GM12878 (cell line): ENCODE results near the gene PNPLA5. TPM values are rescaled to one million over a fixed set of nuclear protein-coding genes. Genes with fewer than 3 reads are reported as not detected.

Experiments used
- ATAC-seq: fragments of 200-7000 bp; cut with Tn5 transposase; 3 replicates; pipeline ENCODE4 v1.9.1; 2020; ENCODE audit warnings: mild to moderate bottlenecking, moderate library complexity
- BruUV-seq: library from RNA; stranded (reverse); fragments of 400-500 nt; replicated peaks from 2 replicates; lab custom pipeline; 2021; lab: Mats Ljungman, UMichigan
- CTCF ChIA-PET: fragments of 300-600 bp; sonication (Branson Sonifier 250); formaldehyde crosslinking; extraction: SDS; loops from one replicate; lab custom pipeline; 2021; ENCODE audit warnings: inconsistent platforms; lab: Yijun Ruan, JAX
- POLR2A ChIA-PET: fragments of 350-600 bp; formaldehyde crosslinking; extraction: SDS; loops from one replicate; lab custom pipeline; 2021; ENCODE audit warnings: inconsistent platforms; lab: Charles Lee
- RAD21 ChIA-PET: fragments of 300-600 bp; sonication (Branson Sonifier 250); formaldehyde crosslinking; loops from one replicate; lab custom pipeline; 2023; ENCODE audit warnings: antibody characterized with exemption; ENCODE audit not compliant: unreplicated experiment; lab: Charles Lee
- SMC1A ChIA-PET: fragments of 300-600 bp; sonication (Branson Sonifier 250); formaldehyde crosslinking; loops from one replicate; lab custom pipeline; 2023; ENCODE audit not compliant: unreplicated experiment, uncharacterized antibody; lab: Charles Lee
- DNase-seq: peaks from one replicate; pipeline ENCODE4 v3.0.0-alpha.2; 2011; ENCODE audit warnings: low read depth, low spot score
- FAIRE-seq: peaks from 3 replicates; lab custom pipeline; 2011; peaks lifted over from hg19 to GRCh38; lab: Jason Lieb, UNC
- H2AFZ ChIP-seq: 2 replicates; pipeline ENCODE4 v1.6.0; 2011; ENCODE audit warnings: low read depth, low read length, control low read depth; ENCODE audit not compliant: control insufficient read depth
- H3K27ac ChIP-seq: 2 replicates; pipeline ENCODE4 v1.5.1; 2011; ENCODE audit warnings: control low read depth; ENCODE audit not compliant: control insufficient read depth, insufficient read depth
- H3K27me3 ChIP-seq, 2 experiments: replicated peaks in 1 of 2; 2 replicates each; pipeline versions ENCODE4 v1.6.0 to v1.6.1; 2011; ENCODE audit warnings: low read length in 1 of 2; ENCODE audit not compliant: control insufficient read depth in 2 of 2, insufficient read depth in 2 of 2
- H3K36me3 ChIP-seq, 2 experiments: 2 replicates each; pipeline ENCODE4 v1.5.1; 2011; ENCODE audit warnings: low read length in 1 of 2; ENCODE audit not compliant: control insufficient read depth in 2 of 2, insufficient read depth in 2 of 2
- H3K4me1 ChIP-seq: 2 replicates; pipeline ENCODE4 v1.6.1; 2011; ENCODE audit warnings: mild to moderate bottlenecking, low read length, moderate library complexity, mixed read lengths; ENCODE audit not compliant: control insufficient read depth, insufficient read depth
- H3K4me2 ChIP-seq: 2 replicates; pipeline ENCODE4 v1.6.0; 2011; ENCODE audit warnings: control low read depth; ENCODE audit not compliant: control insufficient read depth, insufficient read depth
- H3K4me3 ChIP-seq: fragments of 200-600 bp; sonication (generic); 2 replicates; pipeline ENCODE4 v1.5.1; 2016
- H3K79me2 ChIP-seq: 2 replicates; pipeline ENCODE4 v1.6.0; 2011; ENCODE audit warnings: low read length; ENCODE audit not compliant: control insufficient read depth, insufficient read depth
- H3K9ac ChIP-seq: 2 replicates; pipeline ENCODE4 v1.8.0; 2011; ENCODE audit warnings: low read length, control low read depth, mixed read lengths; ENCODE audit not compliant: control insufficient read depth, insufficient read depth
- H3K9me3 ChIP-seq: replicated peaks from 3 replicates; pipeline ENCODE4 v1.5.1; 2011; ENCODE audit warnings: mild to moderate bottlenecking, low read length; ENCODE audit not compliant: control insufficient read depth, insufficient read depth
- H4K20me1 ChIP-seq: 2 replicates; pipeline ENCODE4 v1.6.0; 2011; ENCODE audit not compliant: control insufficient read depth, insufficient read depth
- CBX5 ChIP-seq: sonication (generic); IDR thresholded peaks from 2 replicates; pipeline ENCODE4 v1.6.1; 2016; ENCODE audit warnings: low read depth, moderate library complexity, mild to moderate bottlenecking, inconsistent platforms
- EZH2 ChIP-seq: IDR thresholded peaks from 2 replicates; pipeline ENCODE4 v1.6.1; 2012; ENCODE audit warnings: low read depth, mild to moderate bottlenecking, control low read depth, inconsistent platforms, low read length, borderline replicate concordance; ENCODE audit not compliant: control insufficient read depth
- JUND ChIP-seq: IDR thresholded peaks from 2 replicates; pipeline ENCODE4 v1.6.1; 2012; ENCODE audit warnings: low read depth, mild to moderate bottlenecking, low read length, improper control_type of control experiment, moderate library complexity
- LARP7 ChIP-seq: fragments of 450-650 bp; IDR thresholded peaks from 2 replicates; pipeline ENCODE4 v1.6.1; 2017; ENCODE audit warnings: mild to moderate bottlenecking
- MEF2A ChIP-seq: IDR thresholded peaks from 2 replicates; pipeline ENCODE4 v1.6.1; 2011; ENCODE audit warnings: low read depth, mild to moderate bottlenecking, low read length, moderate library complexity; ENCODE audit not compliant: insufficient read depth
- MYB ChIP-seq: fragments of 150-350 bp; IDR thresholded peaks from 2 replicates; pipeline ENCODE4 v1.6.1; 2014; ENCODE audit warnings: mild to moderate bottlenecking, low read depth, low read length, borderline replicate concordance
- NFYA ChIP-seq: IDR thresholded peaks from 2 replicates; pipeline ENCODE4 v1.6.1; 2011; ENCODE audit warnings: low read depth, mild to moderate bottlenecking, low read length, improper control_type of control experiment, borderline replicate concordance
- NR2C2 ChIP-seq: IDR thresholded peaks from 2 replicates; pipeline ENCODE4 v1.6.1; 2011; ENCODE audit warnings: borderline replicate concordance, low read depth; ENCODE audit not compliant: control insufficient read depth, insufficient read length
- POLR2AphosphoS5 ChIP-seq: IDR thresholded peaks from 2 replicates; pipeline ENCODE4 v1.6.1; 2011; ENCODE audit warnings: mild to moderate bottlenecking, low read length, inconsistent platforms
- RCOR1 ChIP-seq: conservative IDR thresholded peaks from 2 replicates; pipeline ENCODE4 v1.6.1; 2012; ENCODE audit warnings: low read depth, low read length, improper control_type of control experiment
- RELA ChIP-seq: fragments of 450-650 bp; IDR thresholded peaks from 2 replicates; pipeline ENCODE4 v1.8.0; 2014; ENCODE audit warnings: borderline replicate concordance; ENCODE audit not compliant: partially characterized antibody
- SREBF2 ChIP-seq: IDR thresholded peaks from 2 replicates; pipeline ENCODE4 v1.6.1; 2012; ENCODE audit warnings: mild to moderate bottlenecking, low read length
- SRF ChIP-seq, 2 experiments: IDR thresholded peaks; 2 replicates each; pipeline ENCODE4 v1.6.1; 2011; ENCODE audit warnings: low read depth in 2 of 2, low read length in 2 of 2, mild to moderate bottlenecking in 1 of 2, moderate library complexity in 1 of 2
- TCF3 ChIP-seq: IDR thresholded peaks from 2 replicates; pipeline ENCODE4 v1.6.1; 2012; ENCODE audit warnings: low read depth, mild to moderate bottlenecking, low read length, borderline replicate concordance; ENCODE audit not compliant: insufficient read depth
- WGBS: methylation state at CpG from one replicate; pipeline ENCODE4 v1.1.6; 2016; ENCODE audit warnings: low lambda C conversion rate; ENCODE audit not compliant: insufficient replicate concordance, insufficient coverage; ENCODE audit errors: missing lambda C conversion rate; 5-methylcytosine and 5-hydroxymethylcytosine counted together
- in situ Hi-C: fragments of 300-500 bp; cut with MboI; formaldehyde crosslinking; loops from 9 replicates; pipeline ENCODE4 v1.14.3; 2018; ENCODE audit warnings: mixed read lengths
- intact Hi-C: fragments of 100-400 bp; cut with micrococcal nuclease; formaldehyde crosslinking; loops from one replicate; pipeline ENCODE4 v1.14.2; 2022; ENCODE audit not compliant: unreplicated experiment
- polyA plus RNA-seq, 11 experiments: library from polyadenylated mRNA; depleted of rRNA in 4 of 11; unstranded in 6 of 11; stranded (reverse) in 5 of 11; fragments of >200 nt; fragmentation: Nextera tagmentation in 4 of 11; fragmentation: Illumina TruSeq in 1 of 11; extraction: Ambion mirVana in 4 of 11; extraction: Trizol in 1 of 11; gene quantifications; 1 replicate in 1 of 11; 2 replicates in 10 of 11; pipeline versions ENCODE4 v1.2.1 to v1.2.3, GENCODE V29; 2011 to 2016; ENCODE audit warnings: inconsistent platforms in 2 of 11, missing spikeins in 2 of 11, low read depth in 1 of 11
- total RNA-seq, 4 experiments: library from RNA; depleted of rRNA in 3 of 4; stranded (reverse); fragments of >200 nt in 3 of 4; fragmentation: Illumina TruSeq in 1 of 4; extraction: Trizol in 1 of 4; gene quantifications; 2 replicates each; pipeline versions ENCODE4 v1.2.1 to v1.2.3, GENCODE V29; 2013 to 2021
- TF ChIP-seq, protein P1 (sequence below): fragments of 450-650 bp; IDR thresholded peaks from 2 replicates; pipeline ENCODE4 v1.6.1; 2018; ENCODE audit warnings: mild to moderate bottlenecking, low read depth, moderate library complexity; ENCODE audit not compliant: partially characterized antibody
- TF ChIP-seq, protein P2 (sequence below): IDR thresholded peaks from 2 replicates; pipeline ENCODE4 v1.6.1; 2011; ENCODE audit warnings: borderline replicate concordance, low read depth, mild to moderate bottlenecking, moderate library complexity, mixed read lengths, low read length; ENCODE audit not compliant: insufficient read depth; ENCODE audit errors: extremely low read length
- TF ChIP-seq, protein P3 (sequence below): IDR thresholded peaks from 2 replicates; pipeline ENCODE4 v1.6.1; 2012; ENCODE audit warnings: mild to moderate bottlenecking, low read depth, low read length

PNPLA5 gene
- total and polyA plus RNA-seq, 10 of the 15 experiments (the other 5 are each of a cell fraction or from before 2014, with no cell fraction given) = not detected

DNA sequence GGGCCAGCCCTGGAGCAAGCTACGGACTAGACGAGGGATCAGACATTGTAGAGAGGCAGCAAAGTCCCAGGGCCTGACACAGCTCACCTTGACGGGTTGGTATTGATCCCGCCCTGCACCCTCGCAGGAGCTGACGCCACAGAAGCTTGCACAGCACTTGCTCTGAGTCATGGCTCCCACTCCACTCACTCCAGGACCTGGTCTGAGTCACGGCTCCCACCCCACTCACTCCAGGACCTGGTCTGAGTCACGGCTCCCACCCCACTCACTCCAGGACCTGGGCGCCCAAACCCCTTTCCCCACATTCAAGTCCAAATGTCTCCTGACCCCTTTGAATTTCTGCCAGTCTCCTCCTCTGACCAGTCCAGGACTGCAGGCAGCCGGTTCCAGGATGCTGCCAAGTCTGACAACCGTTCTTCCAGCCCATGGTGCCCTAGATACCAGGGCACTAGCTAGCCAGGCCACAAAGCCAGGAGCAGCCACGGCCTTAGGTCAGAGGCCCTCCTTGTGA lies 6.0 kb upstream of the PNPLA5 start:
- in situ Hi-C loops (no loop called here), intact Hi-C loops (no loop called here)
- Histone ChIP-seq H2AFZ (no peak overlapping the region), H4K20me1 (no peaks in the 10 kb centered on the region; the same call in 1 of the 2 replicates), H3K4me2 (no peak overlapping the region), H3K4me3 (no peak overlapping the region), H3K27me3 (peaks cover 6 to 7% of the 10 kb centered on the region in 2 experiments; a peak in 3 of 4 replicates), H3K27ac (no peak overlapping the region), H3K4me1 (no peaks in the 10 kb centered on the region), H3K9ac (no peak overlapping the region), H3K79me2 (no peaks in the 10 kb centered on the region), H3K36me3 (no peaks in the 10 kb centered on the region), H3K9me3 (no peaks in the 10 kb centered on the region)
- CTCF ChIA-PET = interaction anchor here (0.7 to 1.4 kb wide), 2 partner anchors 15 to 79 kb away, joined by 3 to 4 read pairs; no protein-coding TSS in a partner anchor
- FAIRE-seq (no peak), ATAC-seq (no peak), DNase-seq (no peak)
- SMC1A ChIA-PET = no interaction called here
- RAD21 ChIA-PET = no interaction called here
- under 1% methylated on average over 12 of the region's 12 CpGs for WGBS
- BruUV-seq = no TSS peak
- POLR2A ChIA-PET = no interaction called here
- TF ChIP-seq, protein P1, sequence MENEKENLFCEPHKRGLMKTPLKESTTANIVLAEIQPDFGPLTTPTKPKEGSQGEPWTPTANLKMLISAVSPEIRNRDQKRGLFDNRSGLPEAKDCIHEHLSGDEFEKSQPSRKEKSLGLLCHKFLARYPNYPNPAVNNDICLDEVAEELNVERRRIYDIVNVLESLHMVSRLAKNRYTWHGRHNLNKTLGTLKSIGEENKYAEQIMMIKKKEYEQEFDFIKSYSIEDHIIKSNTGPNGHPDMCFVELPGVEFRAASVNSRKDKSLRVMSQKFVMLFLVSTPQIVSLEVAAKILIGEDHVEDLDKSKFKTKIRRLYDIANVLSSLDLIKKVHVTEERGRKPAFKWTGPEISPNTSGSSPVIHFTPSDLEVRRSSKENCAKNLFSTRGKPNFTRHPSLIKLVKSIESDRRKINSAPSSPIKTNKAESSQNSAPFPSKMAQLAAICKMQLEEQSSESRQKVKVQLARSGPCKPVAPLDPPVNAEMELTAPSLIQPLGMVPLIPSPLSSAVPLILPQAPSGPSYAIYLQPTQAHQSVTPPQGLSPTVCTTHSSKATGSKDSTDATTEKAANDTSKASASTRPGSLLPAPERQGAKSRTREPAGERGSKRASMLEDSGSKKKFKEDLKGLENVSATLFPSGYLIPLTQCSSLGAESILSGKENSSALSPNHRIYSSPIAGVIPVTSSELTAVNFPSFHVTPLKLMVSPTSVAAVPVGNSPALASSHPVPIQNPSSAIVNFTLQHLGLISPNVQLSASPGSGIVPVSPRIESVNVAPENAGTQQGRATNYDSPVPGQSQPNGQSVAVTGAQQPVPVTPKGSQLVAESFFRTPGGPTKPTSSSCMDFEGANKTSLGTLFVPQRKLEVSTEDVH = no peak
- no peak for TF ChIP-seq NR2C2
- TF ChIP-seq POLR2AphosphoS5 = no peak
- TF ChIP-seq CBX5 = no peak
- no peak for TF ChIP-seq RELA
- no peak for TF ChIP-seq JUND
- no peak for TF ChIP-seq LARP7
- TF ChIP-seq TCF3 = no peak
- no peak for TF ChIP-seq SRF (IDR thresholded peaks at IDR 0.05; ENCODE audit: low read depth in 2 of 2, low read length in 2 of 2)
- TF ChIP-seq EZH2 = no peak
- no peak for TF ChIP-seq NFYA
- TF ChIP-seq SREBF2 = no peak
- TF ChIP-seq, protein P2, sequence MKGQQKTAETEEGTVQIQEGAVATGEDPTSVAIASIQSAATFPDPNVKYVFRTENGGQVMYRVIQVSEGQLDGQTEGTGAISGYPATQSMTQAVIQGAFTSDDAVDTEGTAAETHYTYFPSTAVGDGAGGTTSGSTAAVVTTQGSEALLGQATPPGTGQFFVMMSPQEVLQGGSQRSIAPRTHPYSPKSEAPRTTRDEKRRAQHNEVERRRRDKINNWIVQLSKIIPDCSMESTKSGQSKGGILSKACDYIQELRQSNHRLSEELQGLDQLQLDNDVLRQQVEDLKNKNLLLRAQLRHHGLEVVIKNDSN = no peak
- TF ChIP-seq, protein P3, sequence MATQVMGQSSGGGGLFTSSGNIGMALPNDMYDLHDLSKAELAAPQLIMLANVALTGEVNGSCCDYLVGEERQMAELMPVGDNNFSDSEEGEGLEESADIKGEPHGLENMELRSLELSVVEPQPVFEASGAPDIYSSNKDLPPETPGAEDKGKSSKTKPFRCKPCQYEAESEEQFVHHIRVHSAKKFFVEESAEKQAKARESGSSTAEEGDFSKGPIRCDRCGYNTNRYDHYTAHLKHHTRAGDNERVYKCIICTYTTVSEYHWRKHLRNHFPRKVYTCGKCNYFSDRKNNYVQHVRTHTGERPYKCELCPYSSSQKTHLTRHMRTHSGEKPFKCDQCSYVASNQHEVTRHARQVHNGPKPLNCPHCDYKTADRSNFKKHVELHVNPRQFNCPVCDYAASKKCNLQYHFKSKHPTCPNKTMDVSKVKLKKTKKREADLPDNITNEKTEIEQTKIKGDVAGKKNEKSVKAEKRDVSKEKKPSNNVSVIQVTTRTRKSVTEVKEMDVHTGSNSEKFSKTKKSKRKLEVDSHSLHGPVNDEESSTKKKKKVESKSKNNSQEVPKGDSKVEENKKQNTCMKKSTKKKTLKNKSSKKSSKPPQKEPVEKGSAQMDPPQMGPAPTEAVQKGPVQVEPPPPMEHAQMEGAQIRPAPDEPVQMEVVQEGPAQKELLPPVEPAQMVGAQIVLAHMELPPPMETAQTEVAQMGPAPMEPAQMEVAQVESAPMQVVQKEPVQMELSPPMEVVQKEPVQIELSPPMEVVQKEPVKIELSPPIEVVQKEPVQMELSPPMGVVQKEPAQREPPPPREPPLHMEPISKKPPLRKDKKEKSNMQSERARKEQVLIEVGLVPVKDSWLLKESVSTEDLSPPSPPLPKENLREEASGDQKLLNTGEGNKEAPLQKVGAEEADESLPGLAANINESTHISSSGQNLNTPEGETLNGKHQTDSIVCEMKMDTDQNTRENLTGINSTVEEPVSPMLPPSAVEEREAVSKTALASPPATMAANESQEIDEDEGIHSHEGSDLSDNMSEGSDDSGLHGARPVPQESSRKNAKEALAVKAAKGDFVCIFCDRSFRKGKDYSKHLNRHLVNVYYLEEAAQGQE = no peak
- no peak for TF ChIP-seq MYB
- TF ChIP-seq MEF2A = no peak
- TF ChIP-seq RCOR1 = no peak
